ENCODE data around the gene ETFA.
A peak's percentile ranks its signal among the peaks of the same experiment; 100 is the strongest.

ETFA gene

DNA sequence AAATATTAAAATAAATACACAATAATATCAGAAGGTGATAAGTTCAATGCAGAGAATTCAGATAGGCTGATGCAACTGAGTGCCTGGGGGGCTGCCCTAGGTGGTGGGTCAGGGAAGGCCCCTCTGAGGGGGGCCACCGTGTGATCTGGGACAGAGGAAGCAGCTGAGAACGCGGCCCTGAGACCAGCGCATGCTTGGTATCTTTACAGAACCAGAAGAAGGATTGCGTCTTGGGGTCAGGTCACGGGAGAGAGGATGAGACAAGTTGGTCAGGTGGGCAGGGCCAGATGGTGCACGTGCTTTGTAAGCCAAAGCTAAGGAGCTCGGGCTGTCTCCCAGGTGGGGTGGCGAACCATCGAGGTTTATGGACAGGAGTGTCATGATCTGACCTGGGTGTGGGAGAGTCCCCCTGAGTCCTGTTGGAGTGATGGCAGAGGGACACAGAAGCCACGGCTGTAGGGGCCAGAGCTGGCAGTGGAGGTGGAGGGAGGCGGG, 121.2 kb downstream of the ETFA start:
- no peak for DNase-seq (ENCODE audit: extremely low read depth, low read depth)
- no peak for TF ChIP-seq CTCF (IDR thresholded peaks at IDR 0.05; ENCODE audit: low read depth, low read length, missing control alignments)
- no peak overlapping the region for H3K4me3 ChIP-seq (replicated peaks; ENCODE audit: low read depth, low read length)

DNA sequence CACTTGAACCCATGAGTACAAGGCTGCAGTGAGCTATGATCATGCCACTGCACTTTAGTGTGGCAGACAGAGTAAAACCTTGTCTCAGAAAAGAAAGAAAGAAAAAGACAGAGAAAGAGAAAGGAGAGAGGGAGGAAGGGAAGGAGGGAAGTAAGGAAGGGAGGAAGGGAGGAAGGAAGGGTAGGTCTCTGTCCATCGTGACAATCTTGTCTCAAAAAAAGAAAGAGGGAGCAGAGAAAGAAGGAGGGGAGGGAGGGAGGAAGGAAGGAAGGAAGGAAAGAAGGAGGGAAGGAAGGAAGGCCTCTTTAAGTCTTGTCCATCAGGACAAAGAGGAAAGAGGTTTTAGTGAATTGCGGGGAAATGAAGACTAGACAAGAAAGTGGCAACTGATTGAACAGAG, 122.2 kb downstream of the ETFA start:
- no peak overlapping the region for H3K4me3 ChIP-seq (replicated peaks; ENCODE audit: low read depth, low read length)
- TF ChIP-seq CTCF (IDR thresholded peaks at IDR 0.05; ENCODE audit: low read depth, low read length, missing control alignments), result no peak
- no peak for DNase-seq (ENCODE audit: extremely low read depth, low read depth)

DNA sequence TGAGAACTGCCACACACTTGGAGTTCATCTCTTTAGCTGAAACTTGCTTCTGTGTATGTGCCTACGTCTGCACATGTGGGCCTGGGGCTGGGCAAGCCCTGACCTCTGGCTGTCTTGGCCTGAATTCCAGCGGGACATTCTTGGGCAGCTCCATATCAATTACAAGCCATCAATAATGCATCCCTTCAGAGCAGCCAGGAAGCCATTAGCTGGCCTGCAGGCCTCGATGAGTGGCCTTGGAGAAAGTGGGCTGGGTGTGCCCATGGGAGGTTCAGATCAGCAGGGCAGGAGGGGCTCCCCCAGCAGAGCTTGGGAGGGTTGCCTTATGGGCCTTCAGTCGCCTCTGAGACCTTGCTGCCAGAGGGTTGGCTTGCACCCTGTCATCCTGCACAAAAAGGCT, 124.1 kb downstream of the ETFA start:
- TF ChIP-seq CTCF (IDR thresholded peaks at IDR 0.05; ENCODE audit: low read depth, low read length, missing control alignments), result no peak
- no peak for DNase-seq (ENCODE audit: extremely low read depth, low read depth)
- H3K4me3 ChIP-seq (replicated peaks; ENCODE audit: low read depth, low read length), result no peak overlapping the region

DNA sequence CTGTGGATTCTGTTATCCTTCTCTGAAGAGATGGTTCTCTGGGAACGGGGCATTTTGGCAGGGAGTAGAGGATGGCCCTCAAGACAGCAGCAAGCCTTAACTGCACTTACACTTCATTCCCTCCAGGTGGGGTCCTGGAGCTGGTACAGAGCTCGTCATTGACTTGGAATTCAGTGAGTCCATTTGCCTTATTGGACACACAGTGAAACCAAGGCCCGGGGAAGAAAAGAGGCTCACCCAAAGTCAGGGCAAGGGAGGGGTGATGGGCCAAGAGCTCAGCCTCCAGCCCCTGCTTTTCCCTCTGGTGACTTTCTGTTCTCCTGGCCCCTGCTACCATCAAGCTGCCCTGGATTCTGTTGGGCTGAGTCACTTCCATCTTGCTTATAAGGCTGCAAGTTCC, 125.6 kb downstream of the ETFA start:
- no peak overlapping the region for H3K4me3 ChIP-seq (replicated peaks; ENCODE audit: low read depth, low read length)
- TF ChIP-seq CTCF (IDR thresholded peaks at IDR 0.05; ENCODE audit: low read depth, low read length, missing control alignments), result peak; percentile 58
- DNase-seq (ENCODE audit: extremely low read depth, low read depth), result no peak

DNA sequence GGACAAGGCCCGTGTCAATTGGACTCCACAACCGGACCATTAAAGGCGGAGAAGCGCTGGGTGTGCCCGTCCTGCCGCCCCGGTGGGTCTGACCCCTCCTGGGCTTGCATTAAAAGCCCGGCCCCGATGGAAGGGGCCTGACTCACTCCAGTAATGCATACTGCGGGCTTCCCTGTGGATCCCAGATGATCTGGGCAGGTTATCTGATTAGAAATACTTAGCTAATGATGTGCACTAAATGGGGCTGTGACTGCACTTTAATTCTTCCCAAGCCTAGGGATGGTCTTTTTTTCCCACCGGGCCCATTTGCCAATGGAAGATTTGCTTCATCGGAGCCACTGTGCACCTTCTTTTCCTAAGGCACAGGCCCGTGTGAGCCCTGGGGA, 126.6 kb downstream of the ETFA start:
- H3K4me3 ChIP-seq (replicated peaks; ENCODE audit: low read depth, low read length), result no peak overlapping the region
- no peak for DNase-seq (ENCODE audit: extremely low read depth, low read depth)
- no peak for TF ChIP-seq CTCF (IDR thresholded peaks at IDR 0.05; ENCODE audit: low read depth, low read length, missing control alignments)

- no peak for TF ChIP-seq CTCF (IDR thresholded peaks at IDR 0.05; ENCODE audit: low read depth, low read length, missing control alignments)
- H3K4me3 ChIP-seq (replicated peaks; ENCODE audit: low read depth, low read length), result no peak overlapping the region
These were observed 127.2 kb downstream of the ETFA start for GRCh38 chr15:76183930-76184649.

DNA sequence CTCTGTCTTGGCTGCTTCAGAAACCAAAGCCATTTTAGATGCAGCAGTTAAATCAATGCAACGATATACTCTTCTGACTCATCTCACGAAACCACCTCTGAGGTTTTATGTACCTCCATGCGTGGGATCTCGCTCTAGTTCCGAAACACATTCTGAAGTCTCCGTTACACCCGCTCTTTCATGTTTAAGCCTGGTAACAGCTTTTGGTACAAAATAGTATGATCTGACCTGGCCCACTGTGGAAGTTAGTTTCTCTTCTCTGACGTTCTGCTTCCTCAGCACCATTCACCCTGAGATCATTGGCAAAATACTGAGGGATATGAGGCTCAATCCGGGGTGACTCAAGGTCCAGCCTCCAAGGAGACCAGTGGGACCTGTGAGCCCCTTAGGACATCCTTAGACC, 129.6 kb downstream of the ETFA start:
- DNase-seq (ENCODE audit: extremely low read depth, low read depth), result no peak
- no peak for TF ChIP-seq CTCF (IDR thresholded peaks at IDR 0.05; ENCODE audit: low read depth, low read length, missing control alignments)
- no peak overlapping the region for H3K4me3 ChIP-seq (replicated peaks; ENCODE audit: low read depth, low read length)

More at GRCh38 chr15:76183930-76184649, 127.2 kb downstream of the ETFA start:
- no peak for DNase-seq (ENCODE audit: extremely low read depth, low read depth)

Data from HFF-Myc (cell line).